Stimulated activated naive B cell treated with anti-CD40 and anti-IgM and Interleukin-4, amounts not matched to agents 10 μg/mL and 1 μg/mL and 100 μg/mL, for 72 hours (primary cell): Measurements from ENCODE around the gene ATAD1.
"Not testable (repeated sequence)": the region's sequence is repeated elsewhere in the genome, so short reads cannot be mapped to it uniquely, and the experiment has no call there.

Experiments
- ATAC-seq, 2 donors: fragments of 150-1000 bp; cut with Tn5 transposase; replicated peaks; 2 replicates each; pipeline ENCODE4 v1.10.0; 2021; ENCODE audit warnings: moderate library complexity in 1 of 2
- DNase-seq: peaks from one replicate; pipeline ENCODE4 v3.0.0; 2021
- H3K27ac Mint-ChIP-seq: one replicate; pipeline ENCODE4 v1.8.0; 2022; ENCODE audit warnings: mild to moderate bottlenecking, mixed read lengths
- H3K27me3 Mint-ChIP-seq, 2 donors: one replicate each; pipeline ENCODE4 v1.8.0; 2022; ENCODE audit warnings: mixed read lengths in 2 of 2
- H3K36me3 Mint-ChIP-seq, 2 donors: one replicate each; pipeline ENCODE4 v1.8.0; 2022; ENCODE audit warnings: mixed read lengths in 2 of 2, mild to moderate bottlenecking in 1 of 2
- H3K4me1 Mint-ChIP-seq, 2 donors: one replicate each; pipeline ENCODE4 v1.8.0; 2022; ENCODE audit warnings: mixed read lengths in 2 of 2, mild to moderate bottlenecking in 1 of 2
- H3K4me3 Mint-ChIP-seq, 2 donors: one replicate each; pipeline ENCODE4 v1.8.0; 2022; ENCODE audit warnings: mild to moderate bottlenecking in 2 of 2, mixed read lengths in 2 of 2, moderate library complexity in 1 of 2
- H3K9me3 Mint-ChIP-seq, 2 donors: one replicate each; pipeline ENCODE4 v1.8.0; 2022; ENCODE audit warnings: mixed read lengths in 2 of 2, mild to moderate bottlenecking in 1 of 2

The ATAD1 gene

DNA sequence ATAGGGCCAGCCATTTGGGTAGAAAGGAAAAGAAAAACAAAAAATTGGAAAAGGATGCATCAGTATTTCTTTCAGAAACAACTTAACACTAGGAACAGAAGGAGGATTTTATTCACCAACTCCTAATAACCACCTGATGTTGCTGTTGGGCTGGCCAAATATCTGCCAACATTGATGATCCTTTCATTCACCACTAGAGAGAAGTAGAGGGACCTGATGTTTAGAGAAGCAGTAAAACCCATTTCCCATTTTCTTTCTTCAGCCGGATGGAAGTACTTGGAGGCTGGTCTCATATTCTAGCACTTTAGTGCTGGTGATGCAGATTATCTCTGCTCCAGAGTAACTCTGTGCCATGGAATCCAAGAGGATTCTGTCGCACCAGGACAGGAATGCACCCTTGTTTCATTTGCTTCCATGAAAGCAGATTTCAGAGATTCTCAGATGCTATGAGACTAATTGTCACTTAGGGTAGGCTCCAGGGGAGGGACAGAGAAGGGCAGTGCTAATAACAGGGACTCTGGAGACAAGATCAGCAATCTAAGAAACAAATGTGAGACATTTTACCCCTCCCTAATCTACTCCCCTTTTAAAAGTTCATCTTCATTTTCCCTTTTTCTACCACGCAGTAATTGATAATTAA, 42.2 kb upstream of the ATAD1 start:
- no peak overlapping the region for H3K4me3 Mint-ChIP-seq
- no peaks in the 10 kb centered on the region for H3K27me3 Mint-ChIP-seq
- H3K9me3 Mint-ChIP-seq: no peaks in the 10 kb centered on the region
- ATAC-seq (no peak), DNase-seq (no peak)
- H3K4me1 Mint-ChIP-seq: peaks cover 16 to 24% of the 10 kb centered on the region in 2 donors
- H3K36me3 Mint-ChIP-seq: peaks cover 9 to 11% of the 10 kb centered on the region in 2 donors
- no peak overlapping the region for H3K27ac Mint-ChIP-seq

GRCh38 chr10:87855665-87856064, 37.6 kb upstream of the ATAD1 start:
- not testable (repeated sequence) for ATAC-seq, H3K9me3 Mint-ChIP-seq, H3K27me3 Mint-ChIP-seq, H3K36me3 Mint-ChIP-seq, DNase-seq, H3K27ac Mint-ChIP-seq, H3K4me3 Mint-ChIP-seq
- peaks cover 10 to 16% of the 10 kb centered on the region in 2 donors for H3K4me1 Mint-ChIP-seq

- not testable (repeated sequence) for H3K36me3 Mint-ChIP-seq
- peaks cover 8 to 12% of the 10 kb centered on the region in 2 donors for H3K4me1 Mint-ChIP-seq
Observed at GRCh38 chr10:87855247-87855646, 37.2 kb upstream of the ATAD1 start.

DNA sequence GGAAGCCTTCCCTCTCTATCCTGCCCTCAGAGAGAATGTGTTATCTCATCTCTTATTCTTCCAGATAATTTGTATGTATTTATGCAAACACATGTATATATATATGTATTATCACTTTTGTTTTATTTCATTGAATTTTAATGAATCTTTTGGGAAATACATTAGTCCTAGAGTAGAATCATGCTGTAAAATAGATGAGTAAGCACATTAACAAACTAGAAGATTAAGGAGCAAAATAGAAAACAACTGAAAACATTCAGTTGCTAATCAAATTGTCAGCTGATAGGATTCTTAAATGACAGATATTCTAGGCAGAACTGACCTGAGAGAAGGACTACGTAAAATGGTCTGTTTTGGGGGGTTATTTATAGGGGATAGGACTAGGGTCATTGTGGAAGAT, 34.1 kb upstream of the ATAD1 start:
- Mint-ChIP-seq H3K4me3 (no peak overlapping the region), H3K36me3 (no peaks in the 10 kb centered on the region), H3K9me3 (no peaks in the 10 kb centered on the region), H3K27ac (no peak overlapping the region), H3K27me3 (no peaks in the 10 kb centered on the region), H3K4me1 (peaks cover 8% of the 10 kb centered on the region in 2 donors)
- DNase-seq (no peak), ATAC-seq (no peak)

More at GRCh38 chr10:87855247-87855646, 37.2 kb upstream of the ATAD1 start:
- DNase-seq, H3K9me3 Mint-ChIP-seq, ATAC-seq, H3K27ac Mint-ChIP-seq, H3K4me3 Mint-ChIP-seq, H3K27me3 Mint-ChIP-seq: not testable (repeated sequence)

GRCh38 chr10:87850742-87851205, 32.7 kb upstream of the ATAD1 start:
- Mint-ChIP-seq H3K9me3 (no peaks in the 10 kb centered on the region), H3K4me1 (peaks cover 8% of the 10 kb centered on the region in 2 donors), H3K27ac (no peak overlapping the region), H3K27me3 (no peaks in the 10 kb centered on the region), H3K4me3 (no peak overlapping the region), H3K36me3 (no peaks in the 10 kb centered on the region)
- peak; percentile 71 to 72 for ATAC-seq
- peak; percentile 23 for DNase-seq

- Mint-ChIP-seq H3K27ac (no peak overlapping the region), H3K4me3 (no peak overlapping the region), H3K4me1 (peaks cover 8% of the 10 kb centered on the region in 2 donors), H3K27me3 (no peaks in the 10 kb centered on the region), H3K9me3 (no peaks in the 10 kb centered on the region), H3K36me3 (no peaks in the 10 kb centered on the region)
- DNase-seq (no peak), ATAC-seq (no peak)
Observed at GRCh38 chr10:87849001-87849400, 31.0 kb upstream of the ATAD1 start.

GRCh38 chr10:87847550-87847949, 29.5 kb upstream of the ATAD1 start:
- Mint-ChIP-seq H3K9me3 (no peaks in the 10 kb centered on the region), H3K36me3 (no peaks in the 10 kb centered on the region), H3K27ac (no peak overlapping the region), H3K4me1 (peaks cover 8% of the 10 kb centered on the region in 2 donors), H3K4me3 (no peak overlapping the region), H3K27me3 (no peaks in the 10 kb centered on the region)
- no peak for DNase-seq
- ATAC-seq: no peak

DNA sequence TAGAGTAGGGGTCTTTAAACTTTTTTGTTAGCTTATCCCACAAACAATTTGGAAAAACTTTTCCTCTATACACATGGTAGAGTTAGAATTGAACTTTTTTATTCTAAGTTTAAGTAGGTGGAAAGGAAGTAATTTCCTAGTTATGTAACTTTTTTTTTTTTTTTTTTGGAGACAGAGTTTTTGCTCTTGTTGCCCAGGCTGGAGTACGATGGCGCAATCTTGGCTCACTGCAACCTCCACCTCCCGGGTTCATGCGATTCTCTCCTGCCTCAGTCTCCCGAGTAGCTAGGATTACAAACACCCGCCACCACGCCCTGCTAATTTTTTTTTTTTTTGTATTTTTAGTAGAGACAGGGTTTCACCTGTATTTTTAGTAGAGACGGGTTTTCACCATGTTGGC, 28.7 kb upstream of the ATAD1 start:
- H3K27me3 Mint-ChIP-seq, H3K4me3 Mint-ChIP-seq, H3K9me3 Mint-ChIP-seq, H3K4me1 Mint-ChIP-seq, H3K36me3 Mint-ChIP-seq, DNase-seq, H3K27ac Mint-ChIP-seq, ATAC-seq: not testable (repeated sequence)

DNA sequence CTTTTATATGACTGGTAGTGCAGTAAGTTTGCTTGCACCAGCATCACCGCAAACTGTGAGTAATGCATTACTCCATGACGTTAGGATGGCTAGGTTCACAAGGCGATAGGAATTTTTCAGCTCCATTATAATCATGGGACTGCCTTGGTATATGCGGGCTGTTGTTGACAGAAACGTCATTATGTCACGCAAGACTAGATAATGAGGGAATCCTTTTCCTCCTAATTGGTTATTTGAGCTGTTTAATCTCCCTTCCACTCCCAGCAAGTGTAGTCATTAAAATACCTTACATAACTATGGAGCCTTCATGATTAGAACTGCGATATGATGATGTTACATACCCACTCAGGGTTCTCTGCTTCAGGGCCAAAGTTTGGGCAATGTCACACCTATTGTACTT, 28.0 kb upstream of the ATAD1 start:
- Mint-ChIP-seq H3K4me1 (peaks cover 4 to 6% of the 10 kb centered on the region in 2 donors), H3K36me3 (no peaks in the 10 kb centered on the region)

DNA sequence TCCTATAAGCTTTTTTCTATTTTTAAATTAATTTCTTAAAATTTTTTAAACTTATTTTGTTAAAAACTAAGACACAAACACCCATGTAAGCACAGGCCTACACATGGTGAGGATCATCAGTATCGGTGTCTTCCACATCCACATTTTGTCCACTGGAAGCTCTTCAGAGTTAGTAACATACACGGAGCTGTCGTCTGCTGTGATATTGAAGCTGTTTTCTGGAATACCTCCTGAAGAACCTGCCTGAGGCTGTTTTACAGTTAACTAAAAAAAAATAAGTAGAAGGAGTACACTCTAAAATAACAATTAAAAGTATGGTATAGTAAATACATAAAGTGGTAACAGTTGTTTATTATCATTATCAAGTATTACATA, 27.6 kb upstream of the ATAD1 start:
- Mint-ChIP-seq H3K27me3 (no peaks in the 10 kb centered on the region), H3K36me3 (no peaks in the 10 kb centered on the region), H3K4me3 (no peak overlapping the region), H3K4me1 (peaks cover 0 to 3% of the 10 kb centered on the region in 2 donors), H3K9me3 (no peaks in the 10 kb centered on the region), H3K27ac (no peak overlapping the region)
- no peak for ATAC-seq
- no peak for DNase-seq

More for the DNA sequence above, 28.0 kb upstream of the ATAD1 start:
- no peaks in the 10 kb centered on the region for H3K9me3 Mint-ChIP-seq
- no peaks in the 10 kb centered on the region for H3K27me3 Mint-ChIP-seq
- no peak for ATAC-seq
- H3K4me3 Mint-ChIP-seq: no peak overlapping the region
- DNase-seq: no peak
- no peak overlapping the region for H3K27ac Mint-ChIP-seq

- Mint-ChIP-seq H3K4me1 (peaks cover 0 to under 1% of the 10 kb centered on the region in 2 donors), H3K27me3 (no peaks in the 10 kb centered on the region), H3K4me3 (no peak overlapping the region), H3K36me3 (no peaks in the 10 kb centered on the region), H3K27ac (no peak overlapping the region), H3K9me3 (no peaks in the 10 kb centered on the region)
- DNase-seq (no peak), ATAC-seq (peak in 1 of 2 donors; percentile 41)
Observed at GRCh38 chr10:87844837-87845623, 27.0 kb upstream of the ATAD1 start.

DNA sequence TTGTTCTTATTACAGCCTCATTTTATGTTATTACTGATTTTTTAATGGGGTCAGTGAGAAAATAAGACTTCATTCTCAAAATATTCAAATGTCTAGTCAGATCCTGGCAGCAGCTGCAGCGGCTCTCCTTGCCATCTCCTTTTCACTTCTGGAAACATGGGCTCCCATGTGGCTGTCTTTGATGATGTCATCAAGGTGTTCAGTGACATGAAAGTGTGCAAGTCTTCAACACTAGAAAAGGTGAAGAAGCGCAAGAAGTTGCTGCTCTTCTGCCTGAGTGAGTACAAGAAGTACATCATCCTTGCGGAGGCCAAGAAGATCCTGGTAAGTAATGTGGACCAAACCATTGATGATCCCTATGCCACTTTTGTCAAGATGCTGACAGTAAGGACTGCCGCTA, 25.7 kb upstream of the ATAD1 start:
- Mint-ChIP-seq H3K9me3 (no peaks in the 10 kb centered on the region), H3K27ac (no peak overlapping the region), H3K27me3 (no peaks in the 10 kb centered on the region), H3K4me1 (no peaks in the 10 kb centered on the region), H3K4me3 (no peak overlapping the region), H3K36me3 (no peaks in the 10 kb centered on the region)
- ATAC-seq (no peak), DNase-seq (no peak)

GRCh38 chr10:87842776-87843497, 24.9 kb upstream of the ATAD1 start:
- no peak overlapping the region for H3K27ac Mint-ChIP-seq
- no peak overlapping the region for H3K4me3 Mint-ChIP-seq
- H3K9me3 Mint-ChIP-seq: no peaks in the 10 kb centered on the region
- no peak for DNase-seq
- peaks cover 0 to under 1% of the 10 kb centered on the region in 2 donors for H3K4me1 Mint-ChIP-seq
- no peak for ATAC-seq
- no peaks in the 10 kb centered on the region for H3K36me3 Mint-ChIP-seq
- H3K27me3 Mint-ChIP-seq: no peaks in the 10 kb centered on the region

GRCh38 chr10:87842220-87842641, 24.2 kb upstream of the ATAD1 start:
- no peak overlapping the region for H3K4me3 Mint-ChIP-seq
- H3K4me1 Mint-ChIP-seq: peaks cover 5 to 7% of the 10 kb centered on the region in 2 donors
- no peak for ATAC-seq
- no peaks in the 10 kb centered on the region for H3K27me3 Mint-ChIP-seq
- no peaks in the 10 kb centered on the region for H3K36me3 Mint-ChIP-seq
- DNase-seq: no peak
- no peak overlapping the region for H3K27ac Mint-ChIP-seq
- H3K9me3 Mint-ChIP-seq: no peaks in the 10 kb centered on the region
